ENCODE measurements around the gene COL17A1.

COL17A1 gene

DNA sequence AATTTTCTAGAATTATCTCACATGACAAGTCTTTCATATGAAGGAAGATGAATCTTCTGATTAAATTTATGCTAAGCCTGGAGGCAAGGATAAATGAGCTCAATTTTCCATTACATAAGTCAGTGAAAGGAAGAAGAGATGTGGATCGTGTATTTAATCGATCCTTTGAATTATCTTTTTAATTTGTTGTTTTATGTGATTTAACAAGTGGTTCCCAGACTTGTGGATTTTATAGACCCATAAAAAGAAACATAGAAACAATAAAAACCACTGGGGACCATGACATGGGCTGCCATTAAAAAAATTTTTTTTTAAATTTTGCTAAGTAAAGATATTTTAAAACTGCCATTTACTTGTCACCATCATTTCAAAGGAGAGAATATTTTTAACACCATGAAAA, 73.8 kb downstream of the COL17A1 start:
- Histone ChIP-seq H3K14ac (ENCODE audit: low read length) (no peak overlapping the region), H3K79me2 (ENCODE audit: control insufficient read depth, insufficient read depth, low read length, poor library complexity) (no peaks in the 10 kb centered on the region), H2AFZ (ENCODE audit: insufficient read depth, low read length, poor library complexity) (no peak overlapping the region), H3K36me3 (ENCODE audit: control insufficient read depth in 1 of 2, insufficient read depth in 2 of 2, low read length in 2 of 2) (peaks cover 2 to 5% of the 10 kb centered on the region in 2 experiments), H3K4me2 (ENCODE audit: low read length) (no peak overlapping the region), H3K27ac (ENCODE audit: low read depth, low read length) (no peak overlapping the region), H3K79me1 (ENCODE audit: low read length) (no peaks in the 10 kb centered on the region), H3K23ac (ENCODE audit: low read length) (no peak overlapping the region), H4K12ac (ENCODE audit: low read depth, low read length) (no peak overlapping the region), H3K9ac (ENCODE audit: low read length) (no peak overlapping the region), H3K4ac (ENCODE audit: low read depth, low read length) (no peak overlapping the region), H4K8ac (ENCODE audit: low read depth, low read length) (no peak overlapping the region), H3K27me3 (ENCODE audit: insufficient read depth, low read length) (no peaks in the 10 kb centered on the region), H3K9me3 (ENCODE audit: insufficient read depth, low read depth, low read length) (no peaks in the 10 kb centered on the region), H3K4me1 (ENCODE audit: control insufficient read depth in 1 of 2, insufficient read depth in 2 of 2, low read length in 2 of 2) (no peaks in the 10 kb centered on the region), H4K91ac (ENCODE audit: low read depth, low read length) (no peak overlapping the region), H3K18ac (ENCODE audit: low read length) (no peak overlapping the region), H2BK12ac (ENCODE audit: low read length) (no peak overlapping the region), H2BK120ac (ENCODE audit: insufficient read depth, low read length, poor library complexity) (no peak overlapping the region), H2BK5ac (ENCODE audit: low read depth, low read length, poor library complexity) (no peak overlapping the region), H2AK5ac (ENCODE audit: low read length) (no peak overlapping the region), H3K4me3 (ENCODE audit: low read depth, low read length) (no peak overlapping the region)
- WGBS (ENCODE audit: extremely low coverage, insufficient coverage, insufficient read length), result no CpG with 5 or more reads among the region's 2 CpGs
- DNase-seq, result no peak

DNA sequence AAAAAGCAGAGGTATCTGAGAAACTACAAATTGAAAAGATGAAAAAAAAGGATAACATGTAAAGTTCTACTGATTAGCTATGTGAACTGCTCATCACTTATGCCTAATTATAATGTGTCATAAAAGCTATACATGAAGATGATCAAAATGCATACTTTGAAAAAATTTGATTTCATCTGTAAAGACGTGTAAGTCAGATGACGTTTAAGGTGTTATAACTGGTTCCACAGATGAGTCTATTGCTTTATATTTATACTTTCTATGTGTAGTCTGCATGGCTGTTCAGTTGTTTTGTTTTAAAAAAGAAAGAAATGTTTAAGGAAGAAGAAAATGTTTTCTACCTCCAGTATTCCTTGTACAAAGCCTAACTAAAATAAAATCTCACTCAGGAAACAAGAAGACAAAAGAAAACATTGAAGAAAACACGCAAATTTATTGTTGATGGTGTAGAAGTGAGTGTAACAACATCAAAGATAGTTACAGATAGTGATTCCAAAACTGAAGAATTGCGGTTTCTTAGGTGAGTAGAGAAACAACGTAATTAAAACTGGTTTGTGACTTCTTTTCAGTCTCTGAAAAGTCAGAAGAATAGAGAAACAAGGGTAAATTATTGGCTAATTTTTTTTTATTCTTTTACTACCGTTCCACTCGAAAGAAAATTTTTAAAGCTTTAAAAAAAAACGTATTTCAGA, 80.4 kb downstream of the COL17A1 start:
- Histone ChIP-seq H3K9me3 (ENCODE audit: insufficient read depth, low read depth, low read length) (no peaks in the 10 kb centered on the region), H3K36me3 (ENCODE audit: control insufficient read depth in 1 of 2, insufficient read depth in 2 of 2, low read length in 2 of 2) (peaks cover 4 to 5% of the 10 kb centered on the region in 2 experiments), H3K4me2 (ENCODE audit: low read length) (no peak overlapping the region), H2AFZ (ENCODE audit: insufficient read depth, low read length, poor library complexity) (no peak overlapping the region), H3K79me2 (ENCODE audit: control insufficient read depth, insufficient read depth, low read length, poor library complexity) (no peaks in the 10 kb centered on the region), H2AK5ac (ENCODE audit: low read length) (no peak overlapping the region), H3K27ac (ENCODE audit: low read depth, low read length) (no peak overlapping the region), H3K79me1 (ENCODE audit: low read length) (no peaks in the 10 kb centered on the region), H3K23ac (ENCODE audit: low read length) (no peak overlapping the region), H4K91ac (ENCODE audit: low read depth, low read length) (no peak overlapping the region), H4K8ac (ENCODE audit: low read depth, low read length) (no peak overlapping the region), H3K18ac (ENCODE audit: low read length) (no peak overlapping the region), H4K12ac (ENCODE audit: low read depth, low read length) (no peak overlapping the region), H2BK5ac (ENCODE audit: low read depth, low read length, poor library complexity) (no peak overlapping the region), H2BK120ac (ENCODE audit: insufficient read depth, low read length, poor library complexity) (no peak overlapping the region), H3K4me1 (ENCODE audit: control insufficient read depth in 1 of 2, insufficient read depth in 2 of 2, low read length in 2 of 2) (no peaks in the 10 kb centered on the region), H3K27me3 (ENCODE audit: insufficient read depth, low read length) (no peaks in the 10 kb centered on the region), H3K9ac (ENCODE audit: low read length) (no peak overlapping the region), H2BK12ac (ENCODE audit: low read length) (no peak overlapping the region), H3K4me3 (ENCODE audit: low read depth, low read length) (no peak overlapping the region), H3K4ac (ENCODE audit: low read depth, low read length) (no peak overlapping the region), H3K14ac (ENCODE audit: low read length) (no peak overlapping the region)
- DNase-seq, result no peak
- WGBS (ENCODE audit: extremely low coverage, insufficient coverage, insufficient read length), result no CpG with 5 or more reads among the region's 8 CpGs

DNA sequence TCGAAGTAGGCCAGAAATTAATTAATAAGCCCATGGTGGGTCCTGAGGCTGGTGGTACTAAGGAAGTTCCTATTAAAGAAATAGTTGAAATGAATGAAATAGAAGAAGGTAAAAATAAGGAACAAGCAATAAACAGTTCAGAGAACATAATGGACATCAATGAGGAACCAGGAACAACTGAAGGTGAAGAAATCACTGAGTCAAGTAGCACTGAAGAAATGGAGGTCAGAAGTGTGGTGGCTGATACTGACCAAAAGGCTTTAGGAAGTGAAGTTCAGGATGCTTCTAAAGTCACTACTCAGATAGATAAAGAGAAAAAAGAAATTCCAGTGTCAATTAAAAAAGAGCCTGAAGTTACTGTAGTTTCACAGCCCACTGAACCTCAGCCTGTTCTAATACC, 82.8 kb downstream of the COL17A1 start:
- no peak overlapping the region for H3K18ac ChIP-seq (ENCODE audit: low read length)

DNA sequence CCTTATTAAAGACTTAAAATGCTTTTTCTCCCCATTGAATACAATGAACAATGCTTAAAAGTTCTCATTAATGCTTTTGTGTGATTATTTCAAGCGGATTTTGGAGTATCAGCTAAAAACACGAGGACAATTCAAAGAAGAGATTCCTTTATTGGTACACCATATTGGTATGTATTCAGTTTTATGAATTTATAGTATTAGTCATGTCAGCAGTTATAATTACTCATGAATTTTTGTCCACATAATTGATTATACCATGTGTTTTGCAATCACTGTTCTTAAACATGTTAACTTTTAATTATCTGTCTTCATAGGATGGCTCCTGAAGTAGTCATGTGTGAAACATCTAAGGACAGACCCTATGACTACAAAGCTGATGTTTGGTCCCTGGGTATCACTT, 86.9 kb downstream of the COL17A1 start:
- H2BK12ac ChIP-seq (ENCODE audit: low read length), result no peak overlapping the region
- H3K9ac ChIP-seq (ENCODE audit: low read length), result no peak overlapping the region
- no peak overlapping the region for H3K27ac ChIP-seq (ENCODE audit: low read depth, low read length)
- H2BK5ac ChIP-seq (ENCODE audit: low read depth, low read length, poor library complexity), result no peak overlapping the region
- no peak overlapping the region for H4K91ac ChIP-seq (ENCODE audit: low read depth, low read length)
- H3K27me3 ChIP-seq (ENCODE audit: insufficient read depth, low read length), result no peaks in the 10 kb centered on the region
- H3K9me3 ChIP-seq (ENCODE audit: insufficient read depth, low read depth, low read length), result no peaks in the 10 kb centered on the region
- no CpG with 5 or more reads among the region's 2 CpGs for WGBS (ENCODE audit: extremely low coverage, insufficient coverage, insufficient read length)
- H3K23ac ChIP-seq (ENCODE audit: low read length), result no peak overlapping the region
- no peak overlapping the region for H2BK120ac ChIP-seq (ENCODE audit: insufficient read depth, low read length, poor library complexity)
- H3K4me3 ChIP-seq (ENCODE audit: low read depth, low read length), result no peak overlapping the region
- no peak overlapping the region for H3K4me2 ChIP-seq (ENCODE audit: low read length)
- H3K79me1 ChIP-seq (ENCODE audit: low read length), result no peaks in the 10 kb centered on the region
- H3K14ac ChIP-seq (ENCODE audit: low read length), result no peak overlapping the region
- DNase-seq, result no peak
- no peak overlapping the region for H3K18ac ChIP-seq (ENCODE audit: low read length)
- peaks cover 4 to 5% of the 10 kb centered on the region in 2 experiments for H3K36me3 ChIP-seq (ENCODE audit: control insufficient read depth in 1 of 2, insufficient read depth in 2 of 2, low read length in 2 of 2)
- no peaks in the 10 kb centered on the region for H3K4me1 ChIP-seq (ENCODE audit: control insufficient read depth in 1 of 2, insufficient read depth in 2 of 2, low read length in 2 of 2)
- no peak overlapping the region for H4K12ac ChIP-seq (ENCODE audit: low read depth, low read length)
- H2AFZ ChIP-seq (ENCODE audit: insufficient read depth, low read length, poor library complexity), result no peak overlapping the region
- no peak overlapping the region for H2AK5ac ChIP-seq (ENCODE audit: low read length)
- H3K79me2 ChIP-seq (ENCODE audit: control insufficient read depth, insufficient read depth, low read length, poor library complexity), result no peaks in the 10 kb centered on the region
- H4K8ac ChIP-seq (ENCODE audit: low read depth, low read length), result no peak overlapping the region
- no peak overlapping the region for H3K4ac ChIP-seq (ENCODE audit: low read depth, low read length)

More for the DNA sequence above, 82.8 kb downstream of the COL17A1 start:
- no peak overlapping the region for H2AFZ ChIP-seq (ENCODE audit: insufficient read depth, low read length, poor library complexity)
- peaks cover 4 to 5% of the 10 kb centered on the region in 2 experiments for H3K36me3 ChIP-seq (ENCODE audit: control insufficient read depth in 1 of 2, insufficient read depth in 2 of 2, low read length in 2 of 2)
- no peaks in the 10 kb centered on the region for H3K9me3 ChIP-seq (ENCODE audit: insufficient read depth, low read depth, low read length)
- no peak overlapping the region for H3K23ac ChIP-seq (ENCODE audit: low read length)
- no peaks in the 10 kb centered on the region for H3K79me1 ChIP-seq (ENCODE audit: low read length)
- H3K14ac ChIP-seq (ENCODE audit: low read length), result no peak overlapping the region
- no peak overlapping the region for H3K4me3 ChIP-seq (ENCODE audit: low read depth, low read length)
- no peak overlapping the region for H4K12ac ChIP-seq (ENCODE audit: low read depth, low read length)
- WGBS (ENCODE audit: extremely low coverage, insufficient coverage, insufficient read length), result no CpG with 5 or more reads among the region's 1 CpG
- H3K27me3 ChIP-seq (ENCODE audit: insufficient read depth, low read length), result no peaks in the 10 kb centered on the region
- no peak overlapping the region for H2BK5ac ChIP-seq (ENCODE audit: low read depth, low read length, poor library complexity)
- H3K79me2 ChIP-seq (ENCODE audit: control insufficient read depth, insufficient read depth, low read length, poor library complexity), result no peaks in the 10 kb centered on the region
- H4K8ac ChIP-seq (ENCODE audit: low read depth, low read length), result no peak overlapping the region
- H2BK120ac ChIP-seq (ENCODE audit: insufficient read depth, low read length, poor library complexity), result no peak overlapping the region
- no peak overlapping the region for H4K91ac ChIP-seq (ENCODE audit: low read depth, low read length)
- no peaks in the 10 kb centered on the region for H3K4me1 ChIP-seq (ENCODE audit: control insufficient read depth in 1 of 2, insufficient read depth in 2 of 2, low read length in 2 of 2)
- no peak for DNase-seq
- no peak overlapping the region for H3K27ac ChIP-seq (ENCODE audit: low read depth, low read length)
- H2AK5ac ChIP-seq (ENCODE audit: low read length), result no peak overlapping the region
- no peak overlapping the region for H3K4me2 ChIP-seq (ENCODE audit: low read length)
- no peak overlapping the region for H3K4ac ChIP-seq (ENCODE audit: low read depth, low read length)
- no peak overlapping the region for H3K9ac ChIP-seq (ENCODE audit: low read length)
- H2BK12ac ChIP-seq (ENCODE audit: low read length), result no peak overlapping the region
